Measurements from ENCODE around the gene EXOC6B. TPM values are rescaled to one million over a fixed set of nuclear protein-coding genes. Genes with fewer than 3 reads are reported as not detected.

The EXOC6B gene
- total RNA-seq, 1 donor from 2014 or later, result 46.1 TPM

DNA sequence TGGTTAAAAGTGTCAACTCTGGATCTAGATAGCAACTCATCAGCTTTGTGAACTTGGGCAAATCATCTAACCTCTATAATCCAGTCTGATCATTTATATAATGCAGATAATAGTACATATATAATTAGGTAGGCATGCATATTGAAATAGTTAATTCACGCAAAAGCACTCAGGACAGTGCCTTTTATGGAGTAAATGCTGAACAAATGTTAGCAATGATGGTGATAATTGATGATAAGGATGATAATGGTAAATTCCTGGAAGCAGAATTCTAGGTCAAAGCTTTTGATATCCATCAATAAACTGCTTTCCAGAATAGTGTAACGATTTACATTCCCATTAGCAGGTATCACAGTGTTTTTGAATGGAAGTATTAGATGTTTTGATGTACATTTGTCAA, 618.5 kb downstream of the EXOC6B start:
- H3K9me3 Mint-ChIP-seq, result no peaks in the 10 kb centered on the region
- H3K27ac Mint-ChIP-seq, result no peak overlapping the region
- no peaks in the 10 kb centered on the region for H3K27me3 Mint-ChIP-seq
- TF ChIP-seq, protein P1, sequence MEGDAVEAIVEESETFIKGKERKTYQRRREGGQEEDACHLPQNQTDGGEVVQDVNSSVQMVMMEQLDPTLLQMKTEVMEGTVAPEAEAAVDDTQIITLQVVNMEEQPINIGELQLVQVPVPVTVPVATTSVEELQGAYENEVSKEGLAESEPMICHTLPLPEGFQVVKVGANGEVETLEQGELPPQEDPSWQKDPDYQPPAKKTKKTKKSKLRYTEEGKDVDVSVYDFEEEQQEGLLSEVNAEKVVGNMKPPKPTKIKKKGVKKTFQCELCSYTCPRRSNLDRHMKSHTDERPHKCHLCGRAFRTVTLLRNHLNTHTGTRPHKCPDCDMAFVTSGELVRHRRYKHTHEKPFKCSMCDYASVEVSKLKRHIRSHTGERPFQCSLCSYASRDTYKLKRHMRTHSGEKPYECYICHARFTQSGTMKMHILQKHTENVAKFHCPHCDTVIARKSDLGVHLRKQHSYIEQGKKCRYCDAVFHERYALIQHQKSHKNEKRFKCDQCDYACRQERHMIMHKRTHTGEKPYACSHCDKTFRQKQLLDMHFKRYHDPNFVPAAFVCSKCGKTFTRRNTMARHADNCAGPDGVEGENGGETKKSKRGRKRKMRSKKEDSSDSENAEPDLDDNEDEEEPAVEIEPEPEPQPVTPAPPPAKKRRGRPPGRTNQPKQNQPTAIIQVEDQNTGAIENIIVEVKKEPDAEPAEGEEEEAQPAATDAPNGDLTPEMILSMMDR (conservative IDR thresholded peaks at IDR 0.05), result no peak
- H3K4me1 Mint-ChIP-seq (ENCODE audit: unreplicated experiment), result peaks cover 54% of the 10 kb centered on the region
- no peak for DNase-seq (ENCODE audit: extremely low spot score, unreplicated experiment)
- H3K36me3 Mint-ChIP-seq, result no peaks in the 10 kb centered on the region
- H3K4me3 Mint-ChIP-seq, result no peak overlapping the region

DNA sequence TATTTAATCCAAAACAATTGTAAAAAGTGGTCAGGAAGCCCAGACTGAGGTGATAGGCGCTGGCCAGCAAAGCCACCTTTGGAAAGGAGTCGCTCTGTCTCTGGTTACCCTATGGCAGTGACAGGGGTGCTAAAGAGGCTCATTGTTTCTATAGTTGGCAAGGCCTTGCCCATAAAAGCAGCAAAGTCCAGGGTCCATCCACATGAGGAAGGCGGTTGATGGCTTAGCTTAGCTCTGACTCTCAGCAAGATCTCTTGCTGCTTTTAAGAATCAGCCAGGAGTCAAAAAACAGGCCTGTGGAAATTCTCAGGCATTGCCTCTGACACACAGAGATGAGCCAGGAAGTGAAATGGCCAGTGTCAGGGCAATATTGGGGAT, 620.3 kb downstream of the EXOC6B start:
- peaks cover 54% of the 10 kb centered on the region for H3K4me1 Mint-ChIP-seq (ENCODE audit: unreplicated experiment)

DNA sequence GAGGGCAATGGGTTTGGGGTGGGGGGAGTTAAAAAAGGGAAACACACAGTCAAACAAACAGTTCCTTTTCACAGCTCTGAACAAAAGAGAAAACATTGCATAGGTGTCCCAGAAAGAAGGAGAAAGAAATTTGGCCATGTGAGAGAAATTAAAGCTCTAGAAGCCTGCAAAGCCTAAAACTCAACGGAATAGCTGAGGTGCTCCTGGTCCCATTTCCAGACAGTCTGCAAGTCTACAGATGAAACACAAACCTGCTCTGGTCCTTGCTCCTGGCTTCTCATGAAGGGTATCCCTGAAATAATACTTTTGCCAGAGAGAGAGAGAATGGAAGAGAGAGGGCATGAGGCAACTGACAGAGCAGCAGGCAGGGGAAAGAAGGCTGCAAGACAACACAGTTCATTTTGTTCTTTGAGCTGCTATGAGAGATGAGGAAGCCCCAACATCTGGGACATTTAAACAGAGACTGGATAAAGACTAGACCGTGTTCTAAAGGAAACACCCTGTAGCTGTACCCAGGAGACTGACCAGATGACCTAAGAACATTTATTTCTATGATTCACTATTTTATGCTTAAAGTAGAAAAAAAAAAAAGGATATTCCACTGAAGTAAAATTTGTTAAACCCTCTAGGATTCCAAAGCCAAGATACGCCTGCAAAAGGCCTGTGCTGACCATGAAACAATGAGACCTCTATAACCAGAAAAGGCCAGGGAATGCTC, 620.9 kb downstream of the EXOC6B start:
- H3K4me1 Mint-ChIP-seq (ENCODE audit: unreplicated experiment), result peaks cover 48% of the 10 kb centered on the region
- H3K27me3 Mint-ChIP-seq, result no peaks in the 10 kb centered on the region
- DNase-seq (ENCODE audit: extremely low spot score, unreplicated experiment), result no peak
- H3K9me3 Mint-ChIP-seq, result no peaks in the 10 kb centered on the region
- H3K27ac Mint-ChIP-seq, result peak overlapping the region; percentile 73
- no peaks in the 10 kb centered on the region for H3K36me3 Mint-ChIP-seq
- TF ChIP-seq, protein P1 (conservative IDR thresholded peaks at IDR 0.05), result no peak
- peak overlapping the region; percentile 26 for H3K4me3 Mint-ChIP-seq

More for the DNA sequence above, 620.3 kb downstream of the EXOC6B start:
- no peaks in the 10 kb centered on the region for H3K36me3 Mint-ChIP-seq
- H3K4me3 Mint-ChIP-seq, result no peak overlapping the region
- TF ChIP-seq, protein P1 (conservative IDR thresholded peaks at IDR 0.05), result no peak
- H3K9me3 Mint-ChIP-seq, result no peaks in the 10 kb centered on the region
- H3K27me3 Mint-ChIP-seq, result no peaks in the 10 kb centered on the region
- no peak for DNase-seq (ENCODE audit: extremely low spot score, unreplicated experiment)
- no peak overlapping the region for H3K27ac Mint-ChIP-seq

DNA sequence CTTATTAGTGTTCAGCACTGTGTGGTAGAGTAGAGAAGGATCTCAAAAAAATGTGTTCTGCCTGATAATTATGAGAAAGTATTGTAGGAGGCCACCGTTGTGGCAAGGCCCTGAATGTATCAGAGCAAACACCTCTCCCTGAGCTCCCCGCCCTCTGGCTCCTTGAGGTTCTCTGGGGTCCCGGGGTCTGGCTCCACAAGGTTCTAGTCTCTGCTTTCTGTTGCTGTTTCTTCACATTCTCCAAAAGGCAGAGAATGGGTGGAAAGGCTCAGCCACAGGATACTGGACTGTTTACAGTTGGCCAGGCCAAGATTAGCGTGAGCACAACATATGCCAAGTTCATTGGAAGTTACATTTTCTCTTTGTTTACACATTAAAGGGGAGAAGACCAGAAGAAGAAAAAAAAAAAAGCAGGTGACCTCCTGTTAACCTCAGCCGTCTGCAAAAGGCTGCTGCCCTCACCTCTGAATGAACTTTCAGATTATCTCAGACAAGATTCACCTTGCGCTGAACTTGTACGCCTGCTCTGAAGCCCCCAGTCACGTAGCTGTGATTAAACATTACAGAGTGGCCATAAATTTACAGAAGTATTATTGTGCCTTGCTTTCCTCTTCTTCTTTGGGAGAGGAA, 621.6 kb downstream of the EXOC6B start:
- Mint-ChIP-seq H3K36me3 (no peaks in the 10 kb centered on the region), H3K4me1 (ENCODE audit: unreplicated experiment) (peaks cover 52% of the 10 kb centered on the region), H3K9me3 (no peaks in the 10 kb centered on the region), H3K27ac (peak overlapping the region; percentile 73), H3K4me3 (peak overlapping the region; percentile 44), H3K27me3 (no peaks in the 10 kb centered on the region)
- DNase-seq (ENCODE audit: extremely low spot score, unreplicated experiment), result no peak
- TF ChIP-seq, protein P1 (conservative IDR thresholded peaks at IDR 0.05), result no peak

DNA sequence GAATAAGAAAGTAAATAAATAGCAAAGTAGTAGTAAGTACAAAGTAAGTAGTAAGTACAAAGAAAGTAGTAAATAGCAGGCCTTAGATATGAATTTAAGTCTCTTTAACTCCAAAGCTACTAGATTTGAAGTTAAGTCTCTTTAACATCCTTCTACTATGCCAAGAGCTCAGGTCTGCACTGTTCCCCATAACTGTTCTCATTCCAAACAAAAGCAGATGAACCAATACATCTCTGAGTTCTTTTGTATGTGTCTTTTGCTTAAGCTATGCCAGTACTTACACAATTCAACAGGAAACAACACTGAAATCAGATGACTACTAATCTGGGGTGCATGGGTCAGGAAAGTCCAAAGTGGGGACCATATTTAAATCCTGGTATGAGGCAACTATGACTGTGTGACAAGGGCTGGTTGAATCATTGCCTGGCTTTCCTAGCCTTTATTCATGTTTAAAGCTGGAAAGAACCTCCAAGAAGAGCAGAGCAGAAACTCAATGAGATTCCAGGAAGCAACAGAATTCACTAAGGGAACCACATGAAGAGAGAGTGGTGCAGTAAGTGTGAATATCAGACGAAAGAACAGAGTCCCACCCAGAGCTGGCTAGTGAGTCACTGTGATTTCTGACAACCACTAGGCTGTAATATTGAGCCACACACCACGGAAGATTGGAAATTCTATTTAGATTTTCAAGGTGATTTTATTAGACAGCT, 627.1 kb downstream of the EXOC6B start:
- H3K4me3 Mint-ChIP-seq, result no peak overlapping the region
- H3K27me3 Mint-ChIP-seq, result no peaks in the 10 kb centered on the region
- TF ChIP-seq, protein P1 (conservative IDR thresholded peaks at IDR 0.05), result no peak
- no peaks in the 10 kb centered on the region for H3K36me3 Mint-ChIP-seq
- DNase-seq (ENCODE audit: extremely low spot score, unreplicated experiment), result no peak
- no peaks in the 10 kb centered on the region for H3K9me3 Mint-ChIP-seq
- H3K4me1 Mint-ChIP-seq (ENCODE audit: unreplicated experiment), result peaks cover 24% of the 10 kb centered on the region
- H3K27ac Mint-ChIP-seq, result no peak overlapping the region
